ENCODE data around the gene VAV3.
"Not testable (repeated sequence)": the region's sequence is repeated elsewhere in the genome, so short reads cannot be mapped to it uniquely, and the experiment has no call there.

The VAV3 gene

DNA sequence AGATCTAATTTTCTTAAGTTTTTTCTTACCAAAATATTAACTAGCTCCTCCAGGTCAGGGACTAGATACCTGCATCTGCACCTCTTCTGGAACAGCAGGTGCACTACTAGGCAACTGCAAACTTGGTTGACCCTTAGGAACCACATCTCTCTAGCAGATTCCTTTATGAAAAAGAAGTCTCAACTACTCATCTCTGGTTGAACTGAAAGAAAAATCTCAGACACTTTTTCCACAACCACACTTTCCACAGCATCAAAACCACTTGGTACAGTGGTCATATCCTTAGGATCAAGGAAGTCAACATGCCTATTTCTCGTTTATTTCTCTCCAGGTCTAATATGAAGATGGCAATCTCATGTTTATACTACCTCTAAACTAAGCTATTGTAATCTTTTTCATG is 52.3 kb downstream of the VAV3 start:
- no peaks in the 10 kb centered on the region for H3K9me3 ChIP-seq (ENCODE audit: control insufficient read depth in 2 of 2, low read length in 2 of 2)
- no peaks in the 10 kb centered on the region for H3K4me1 ChIP-seq (ENCODE audit: control insufficient read depth, insufficient read depth, low read length)
- no peak overlapping the region for H3K9ac ChIP-seq (ENCODE audit: low read length in 2 of 2)
- no peaks in the 10 kb centered on the region for H3K27me3 ChIP-seq (ENCODE audit: control insufficient read depth in 1 of 2, insufficient read depth in 2 of 2, low read length in 2 of 2)
- no peaks in the 10 kb centered on the region for H3K36me3 ChIP-seq (ENCODE audit: control insufficient read depth in 2 of 2, insufficient read depth in 2 of 2, low read length in 2 of 2)
- H3K4me3 ChIP-seq (ENCODE audit: low read length in 2 of 2), result no peak overlapping the region
- no peak overlapping the region for H3K27ac ChIP-seq (ENCODE audit: low read length)

DNA sequence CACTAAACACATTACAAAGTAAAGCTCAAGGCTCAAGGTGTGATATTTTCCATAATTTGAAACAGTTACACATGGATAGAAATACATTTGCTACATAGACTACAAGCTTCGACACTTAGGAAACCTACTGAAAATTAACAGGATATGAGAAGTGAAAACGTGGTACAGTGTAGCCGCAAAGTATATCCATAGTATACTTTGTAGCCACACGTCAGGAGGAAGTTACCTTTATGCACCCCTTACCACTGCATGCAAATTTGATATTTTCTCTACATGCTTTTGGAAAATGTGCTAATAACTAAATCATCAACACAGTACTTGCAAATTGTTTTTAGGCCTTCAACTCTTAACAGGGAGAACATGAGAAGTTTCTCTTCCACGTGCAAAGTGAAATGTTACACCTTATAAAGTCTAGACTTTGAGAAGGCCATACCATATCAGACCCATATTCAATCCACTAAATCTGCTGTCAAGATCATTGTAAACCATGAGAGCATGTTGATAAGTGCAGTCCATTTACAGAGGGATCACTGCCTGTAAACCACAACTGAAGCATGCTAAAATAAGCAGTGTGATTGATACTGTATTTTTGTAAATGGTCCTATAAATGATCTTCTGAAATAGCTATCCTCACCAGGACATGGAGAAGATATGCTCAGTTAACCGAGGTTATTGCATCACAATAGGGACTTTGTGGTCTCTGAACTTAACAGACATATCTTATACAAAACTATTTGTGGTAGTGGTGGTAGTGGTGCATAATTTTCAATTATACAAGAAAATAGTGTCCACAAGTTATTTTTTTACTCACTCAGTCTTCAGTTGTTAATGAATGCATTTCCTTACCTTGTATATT is 64.7 kb downstream of the VAV3 start:
- no peaks in the 10 kb centered on the region for H3K9me3 ChIP-seq (ENCODE audit: control insufficient read depth in 2 of 2, low read length in 2 of 2)
- H3K36me3 ChIP-seq (ENCODE audit: control insufficient read depth in 2 of 2, insufficient read depth in 2 of 2, low read length in 2 of 2), result no peaks in the 10 kb centered on the region
- H3K4me3 ChIP-seq (ENCODE audit: low read length in 2 of 2), result no peak overlapping the region
- H3K4me1 ChIP-seq (ENCODE audit: control insufficient read depth, insufficient read depth, low read length), result no peaks in the 10 kb centered on the region
- no peak overlapping the region for H3K9ac ChIP-seq (ENCODE audit: low read length in 2 of 2)
- H3K27ac ChIP-seq (ENCODE audit: low read length), result no peak overlapping the region
- no peaks in the 10 kb centered on the region for H3K27me3 ChIP-seq (ENCODE audit: control insufficient read depth in 1 of 2, insufficient read depth in 2 of 2, low read length in 2 of 2)

DNA sequence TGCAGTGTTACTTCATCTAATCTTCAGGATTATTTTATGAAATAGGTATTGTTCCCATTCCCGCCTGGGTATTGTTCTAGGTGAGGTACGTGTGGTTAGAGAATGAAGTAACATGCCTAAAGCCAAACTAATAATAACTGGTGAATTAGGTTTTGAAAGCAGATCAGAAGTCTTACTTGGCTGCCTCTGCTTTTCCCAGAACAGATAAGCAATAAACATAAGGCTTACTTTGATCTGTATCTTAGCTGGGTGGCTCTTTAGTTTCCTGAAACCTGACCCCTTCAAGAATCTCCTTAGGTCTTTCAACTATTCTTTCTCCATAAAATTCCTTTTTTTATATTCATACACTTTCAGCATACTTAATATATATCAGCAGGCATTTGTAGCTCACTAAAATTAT is 65.3 kb downstream of the VAV3 start:
- H3K9me3 ChIP-seq (ENCODE audit: control insufficient read depth in 2 of 2, low read length in 2 of 2), result no peaks in the 10 kb centered on the region

DNA sequence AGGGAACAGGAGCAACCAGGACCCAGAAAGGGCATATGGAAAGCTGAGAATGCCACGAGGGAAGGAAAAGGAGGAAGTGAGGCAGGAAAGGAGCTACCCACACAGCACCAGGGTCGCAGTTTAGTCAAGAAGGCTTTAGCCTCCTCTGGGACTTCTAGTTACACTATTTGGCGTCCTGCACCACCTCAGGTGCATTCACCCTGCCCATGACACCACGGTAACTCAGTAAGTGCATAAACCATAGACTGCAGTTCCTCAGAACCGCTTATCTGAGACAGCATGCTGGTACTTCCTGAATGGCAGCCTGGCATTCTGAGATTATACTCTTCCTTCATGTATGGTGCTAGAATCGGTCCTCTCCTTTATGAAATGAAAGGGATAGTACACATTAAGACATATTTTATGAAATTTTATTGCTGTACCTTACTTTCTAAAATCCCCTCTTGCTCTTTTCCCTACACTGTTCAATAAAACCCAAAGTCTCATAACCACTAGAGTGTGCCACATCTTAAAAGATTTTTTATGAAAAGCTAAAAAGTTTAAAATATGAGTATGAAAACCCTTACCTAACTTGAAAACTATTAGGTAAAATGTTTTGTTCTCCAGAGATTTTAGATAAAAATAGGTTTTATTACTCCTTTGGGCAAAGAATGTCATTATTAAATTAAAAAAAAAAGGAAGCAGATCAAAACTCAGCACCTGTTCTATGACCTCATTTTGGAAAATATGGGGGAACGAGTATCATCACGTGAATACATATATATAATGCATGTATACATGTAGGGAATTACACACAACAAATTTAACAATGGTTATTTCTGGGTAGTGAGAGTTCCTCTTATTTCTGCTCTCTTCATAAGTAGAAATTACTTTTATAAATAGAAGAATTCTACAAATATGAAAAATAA is 67.3 kb downstream of the VAV3 start:
- Histone ChIP-seq H3K9me3 (ENCODE audit: control insufficient read depth in 2 of 2, low read length in 2 of 2) (no peaks in the 10 kb centered on the region), H3K27me3 (ENCODE audit: control insufficient read depth in 1 of 2, insufficient read depth in 2 of 2, low read length in 2 of 2) (no peaks in the 10 kb centered on the region), H3K4me3 (ENCODE audit: low read length in 2 of 2) (no peak overlapping the region), H3K9ac (ENCODE audit: low read length in 2 of 2) (no peak overlapping the region), H3K36me3 (ENCODE audit: control insufficient read depth in 2 of 2, insufficient read depth in 2 of 2, low read length in 2 of 2) (no peaks in the 10 kb centered on the region), H3K27ac (ENCODE audit: low read length) (no peak overlapping the region), H3K4me1 (ENCODE audit: control insufficient read depth, insufficient read depth, low read length) (no peaks in the 10 kb centered on the region)

More for the DNA sequence above, 65.3 kb downstream of the VAV3 start:
- Histone ChIP-seq H3K27me3 (ENCODE audit: control insufficient read depth in 1 of 2, insufficient read depth in 2 of 2, low read length in 2 of 2) (no peaks in the 10 kb centered on the region), H3K27ac (ENCODE audit: low read length) (no peak overlapping the region), H3K4me3 (ENCODE audit: low read length in 2 of 2) (no peak overlapping the region), H3K36me3 (ENCODE audit: control insufficient read depth in 2 of 2, insufficient read depth in 2 of 2, low read length in 2 of 2) (no peaks in the 10 kb centered on the region), H3K4me1 (ENCODE audit: control insufficient read depth, insufficient read depth, low read length) (no peaks in the 10 kb centered on the region), H3K9ac (ENCODE audit: low read length in 2 of 2) (no peak overlapping the region)

DNA sequence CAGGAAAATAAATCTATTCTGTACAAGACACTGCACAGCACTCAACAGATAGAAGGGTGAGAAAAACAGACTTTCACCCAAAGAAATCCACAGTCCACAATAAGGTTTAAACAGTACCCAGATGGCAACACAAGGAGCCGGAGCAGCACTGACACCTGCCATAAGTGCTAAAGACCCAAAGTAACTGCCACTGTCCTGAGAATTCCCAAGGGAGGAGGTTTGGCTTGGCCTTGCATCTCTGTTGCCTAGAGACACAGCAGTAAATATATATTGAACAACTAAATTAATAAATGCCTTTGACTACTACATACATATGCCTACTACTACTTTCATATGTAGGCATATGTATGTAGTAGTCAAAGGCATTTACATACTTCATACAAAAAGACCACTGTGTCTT is 68.0 kb downstream of the VAV3 start:
- no peak overlapping the region for H3K27ac ChIP-seq (ENCODE audit: low read length)
- H3K9ac ChIP-seq (ENCODE audit: low read length in 2 of 2), result no peak overlapping the region
- no peak overlapping the region for H3K4me3 ChIP-seq (ENCODE audit: low read length in 2 of 2)
- H3K27me3 ChIP-seq (ENCODE audit: control insufficient read depth in 1 of 2, insufficient read depth in 2 of 2, low read length in 2 of 2), result no peaks in the 10 kb centered on the region
- H3K36me3 ChIP-seq (ENCODE audit: control insufficient read depth in 2 of 2, insufficient read depth in 2 of 2, low read length in 2 of 2), result no peaks in the 10 kb centered on the region
- no peaks in the 10 kb centered on the region for H3K9me3 ChIP-seq (ENCODE audit: control insufficient read depth in 2 of 2, low read length in 2 of 2)
- no peaks in the 10 kb centered on the region for H3K4me1 ChIP-seq (ENCODE audit: control insufficient read depth, insufficient read depth, low read length)

DNA sequence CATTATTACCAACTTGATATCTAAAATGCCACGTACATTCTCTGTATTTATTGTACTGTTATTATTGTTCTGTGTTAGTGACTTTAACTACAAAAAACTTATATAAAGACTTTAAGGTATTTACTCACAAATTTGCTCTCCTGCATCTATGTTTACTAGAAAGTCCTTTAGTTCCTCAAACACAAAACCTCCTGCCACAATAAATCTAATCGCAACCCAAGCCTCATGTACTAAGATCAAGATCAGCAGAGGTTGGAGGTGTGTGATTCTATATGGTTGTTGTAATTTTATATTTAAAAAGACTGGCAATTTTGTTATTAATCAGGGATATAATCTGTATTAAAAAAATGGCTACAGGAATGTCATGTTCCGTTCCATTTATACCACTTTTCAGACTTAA is 68.6 kb downstream of the VAV3 start:
- H3K36me3 ChIP-seq (ENCODE audit: control insufficient read depth in 2 of 2, insufficient read depth in 2 of 2, low read length in 2 of 2), result no peaks in the 10 kb centered on the region
- H3K9ac ChIP-seq (ENCODE audit: low read length in 2 of 2), result no peak overlapping the region
- H3K27me3 ChIP-seq (ENCODE audit: control insufficient read depth in 1 of 2, insufficient read depth in 2 of 2, low read length in 2 of 2), result no peaks in the 10 kb centered on the region
- no peak overlapping the region for H3K27ac ChIP-seq (ENCODE audit: low read length)
- no peaks in the 10 kb centered on the region for H3K4me1 ChIP-seq (ENCODE audit: control insufficient read depth, insufficient read depth, low read length)
- H3K9me3 ChIP-seq (ENCODE audit: control insufficient read depth in 2 of 2, low read length in 2 of 2), result no peaks in the 10 kb centered on the region
- no peak overlapping the region for H3K4me3 ChIP-seq (ENCODE audit: low read length in 2 of 2)

DNA sequence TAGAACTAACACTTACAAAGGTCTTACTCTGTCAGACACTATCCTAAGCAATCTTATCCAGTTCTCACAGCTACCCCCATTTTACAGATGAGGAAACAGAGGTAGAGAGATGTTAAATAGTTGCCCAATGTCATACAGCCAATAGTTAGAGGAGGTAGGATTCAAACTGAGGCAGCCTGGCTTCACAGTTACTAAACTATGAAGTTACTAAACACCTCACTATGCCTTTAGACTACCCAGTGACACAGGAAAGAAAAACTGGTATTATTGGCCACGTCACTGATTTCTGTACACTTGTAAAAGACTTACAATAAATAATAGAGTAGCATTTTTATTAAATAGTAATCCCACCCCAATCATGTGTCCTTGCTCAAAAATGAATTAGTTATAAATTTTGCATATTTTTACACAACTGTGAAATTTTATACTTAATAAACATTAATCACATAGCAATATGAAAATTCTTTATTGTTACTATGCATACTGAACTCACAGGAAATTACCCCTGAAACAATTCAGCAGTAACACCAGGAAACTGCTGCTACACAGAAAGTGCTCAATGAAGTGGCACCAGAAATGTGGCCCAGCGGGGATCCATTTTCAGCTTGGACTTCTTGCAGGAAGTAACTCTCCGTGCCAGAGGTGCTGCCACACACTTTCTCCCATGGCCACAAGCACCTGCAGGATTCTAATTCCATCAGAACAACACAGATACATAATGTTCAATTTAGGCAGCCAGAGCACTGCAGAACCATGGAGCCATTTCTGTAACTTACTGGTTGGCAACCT is 69.4 kb downstream of the VAV3 start:
- no peak overlapping the region for H3K4me3 ChIP-seq (ENCODE audit: low read length in 2 of 2)
- H3K27ac ChIP-seq (ENCODE audit: low read length), result no peak overlapping the region
- no peaks in the 10 kb centered on the region for H3K27me3 ChIP-seq (ENCODE audit: control insufficient read depth in 1 of 2, insufficient read depth in 2 of 2, low read length in 2 of 2)
- H3K4me1 ChIP-seq (ENCODE audit: control insufficient read depth, insufficient read depth, low read length), result no peaks in the 10 kb centered on the region
- H3K36me3 ChIP-seq (ENCODE audit: control insufficient read depth in 2 of 2, insufficient read depth in 2 of 2, low read length in 2 of 2), result no peaks in the 10 kb centered on the region
- H3K9me3 ChIP-seq (ENCODE audit: control insufficient read depth in 2 of 2, low read length in 2 of 2), result no peaks in the 10 kb centered on the region
- no peak overlapping the region for H3K9ac ChIP-seq (ENCODE audit: low read length in 2 of 2)

DNA sequence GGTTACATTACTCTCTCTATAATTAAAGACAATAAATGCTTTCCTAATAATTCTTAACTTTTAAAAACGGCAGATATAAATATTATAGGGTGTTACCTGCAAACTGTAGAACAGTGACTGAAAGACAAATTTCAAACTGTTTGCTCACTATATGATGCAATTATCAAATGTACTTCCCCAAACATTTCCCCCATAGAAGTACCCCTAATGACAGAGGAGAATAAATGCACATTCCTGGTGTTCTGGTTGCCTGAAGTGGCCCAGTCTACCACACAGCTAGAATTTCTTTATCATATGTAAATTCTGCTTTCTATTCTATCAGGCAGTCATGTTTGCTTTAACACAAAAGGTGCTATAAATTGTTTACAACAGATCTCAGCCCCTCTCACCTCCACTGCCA is 70.4 kb downstream of the VAV3 start:
- Histone ChIP-seq H3K4me3 (ENCODE audit: low read length in 2 of 2) (no peak overlapping the region), H3K27ac (ENCODE audit: low read length) (no peak overlapping the region), H3K9ac (ENCODE audit: low read length in 2 of 2) (no peak overlapping the region), H3K9me3 (ENCODE audit: control insufficient read depth in 2 of 2, low read length in 2 of 2) (no peaks in the 10 kb centered on the region), H3K36me3 (ENCODE audit: control insufficient read depth in 2 of 2, insufficient read depth in 2 of 2, low read length in 2 of 2) (no peaks in the 10 kb centered on the region), H3K27me3 (ENCODE audit: control insufficient read depth in 1 of 2, insufficient read depth in 2 of 2, low read length in 2 of 2) (no peaks in the 10 kb centered on the region), H3K4me1 (ENCODE audit: control insufficient read depth, insufficient read depth, low read length) (no peaks in the 10 kb centered on the region)

DNA sequence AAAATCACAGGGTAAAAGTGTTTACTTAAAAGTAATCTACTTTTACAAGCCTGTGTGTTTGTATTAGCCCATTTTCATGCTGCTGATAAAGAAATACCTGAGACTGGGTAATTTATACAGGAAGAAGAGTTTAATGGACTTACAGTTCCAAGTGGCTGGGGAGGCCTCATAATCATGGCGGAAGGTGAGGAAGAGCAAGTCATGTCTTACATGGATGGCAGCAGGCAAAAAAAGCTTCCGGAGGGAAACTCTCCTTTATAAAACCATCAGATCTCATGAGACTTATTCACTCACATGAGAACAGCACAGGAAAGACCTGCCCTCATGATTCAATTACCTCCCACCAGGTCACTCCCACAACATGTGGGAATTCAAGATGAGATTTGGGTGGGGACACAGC is 71.6 kb downstream of the VAV3 start:
- not testable (repeated sequence) for H3K9ac ChIP-seq (ENCODE audit: low read length in 2 of 2); H3K36me3 ChIP-seq (ENCODE audit: control insufficient read depth in 2 of 2, insufficient read depth in 2 of 2, low read length in 2 of 2); H3K27ac ChIP-seq (ENCODE audit: low read length); H3K4me3 ChIP-seq (ENCODE audit: low read length in 2 of 2); H3K9me3 ChIP-seq (ENCODE audit: control insufficient read depth in 2 of 2, low read length in 2 of 2); H3K27me3 ChIP-seq (ENCODE audit: control insufficient read depth in 1 of 2, insufficient read depth in 2 of 2, low read length in 2 of 2); H3K4me1 ChIP-seq (ENCODE audit: control insufficient read depth, insufficient read depth, low read length)

DNA sequence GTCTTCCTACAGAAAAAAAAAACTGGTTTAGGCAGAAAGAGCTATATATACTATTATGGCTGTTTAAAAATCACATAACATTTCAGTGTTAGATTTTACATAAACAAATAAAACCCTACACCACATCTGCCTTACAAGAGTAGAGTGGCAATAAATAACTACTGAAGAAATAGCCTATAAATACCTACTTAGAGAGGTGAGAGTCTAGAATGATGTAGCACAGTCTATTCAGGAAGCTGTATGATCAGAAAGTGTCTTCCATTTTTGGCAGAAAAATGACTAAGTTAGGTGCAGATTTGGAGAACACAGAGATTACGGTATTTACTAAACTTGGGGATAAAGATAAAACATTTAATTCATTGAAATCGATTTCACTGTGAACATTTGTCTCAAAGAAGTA is 75.5 kb downstream of the VAV3 start:
- Histone ChIP-seq H3K9me3 (ENCODE audit: control insufficient read depth in 2 of 2, low read length in 2 of 2) (no peaks in the 10 kb centered on the region), H3K4me3 (ENCODE audit: low read length in 2 of 2) (no peak overlapping the region), H3K9ac (ENCODE audit: low read length in 2 of 2) (no peak overlapping the region), H3K27ac (ENCODE audit: low read length) (no peak overlapping the region), H3K4me1 (ENCODE audit: control insufficient read depth, insufficient read depth, low read length) (no peaks in the 10 kb centered on the region), H3K27me3 (ENCODE audit: control insufficient read depth in 1 of 2, insufficient read depth in 2 of 2, low read length in 2 of 2) (no peaks in the 10 kb centered on the region), H3K36me3 (ENCODE audit: control insufficient read depth in 2 of 2, insufficient read depth in 2 of 2, low read length in 2 of 2) (no peaks in the 10 kb centered on the region)
